Osteoblast (primary cell): ENCODE measurements around the gene NGFR. TPM values are rescaled to one million over a fixed set of nuclear protein-coding genes. Genes with fewer than 3 reads are reported as not detected.
A peak's percentile ranks its signal among the peaks of the same experiment; 100 is the strongest.

Source experiments
- DNase-seq: peaks from one replicate; pipeline ENCODE4 v3.0.0; 2011; ENCODE audit warnings: low spot score, mixed read lengths; ENCODE audit not compliant: insufficient read length; ENCODE audit errors: missing footprints
- H2AFZ ChIP-seq: 2 replicates; pipeline ENCODE4 v1.6.0; 2011; ENCODE audit warnings: mild to moderate bottlenecking, low read length
- H3K27ac ChIP-seq: 2 replicates; pipeline ENCODE4 v1.5.1; 2011; ENCODE audit warnings: mild to moderate bottlenecking, low read depth, low read length, moderate library complexity
- H3K27me3 ChIP-seq: 2 replicates; pipeline ENCODE4 v1.6.0; 2012; ENCODE audit warnings: mild to moderate bottlenecking, control low read depth, inconsistent platforms, low read length, moderate library complexity; ENCODE audit not compliant: insufficient read depth
- H3K36me3 ChIP-seq: 2 replicates; pipeline ENCODE4 v1.5.1; 2011; ENCODE audit warnings: mild to moderate bottlenecking, low read length, control low read depth, moderate library complexity; ENCODE audit not compliant: insufficient read depth
- H3K4me1 ChIP-seq: 2 replicates; pipeline ENCODE4 v1.5.1; 2011; ENCODE audit warnings: mild to moderate bottlenecking, low read length, control low read depth, moderate library complexity; ENCODE audit not compliant: insufficient read depth
- H3K4me2 ChIP-seq: 2 replicates; pipeline ENCODE4 v1.6.0; 2011; ENCODE audit warnings: mild to moderate bottlenecking, low read length; ENCODE audit not compliant: insufficient read depth
- H3K4me3 ChIP-seq: fragments of 200-600 bp; sonication (generic); 3 replicates; pipeline ENCODE4 v1.5.1; 2012; ENCODE audit warnings: mild to moderate bottlenecking, low read length, inconsistent platforms; ENCODE audit not compliant: insufficient read depth
- H3K79me2 ChIP-seq: 2 replicates; pipeline ENCODE4 v1.6.0; 2012; ENCODE audit warnings: mild to moderate bottlenecking, low read length, control low read depth, inconsistent platforms; ENCODE audit not compliant: insufficient read depth
- H3K9me3 ChIP-seq: 2 replicates; pipeline ENCODE4 v1.5.1; 2011; ENCODE audit warnings: low read depth, low read length, control low read depth
- H4K20me1 ChIP-seq: 2 replicates; pipeline ENCODE4 v1.6.0; 2012; ENCODE audit warnings: mild to moderate bottlenecking, low read length, control low read depth; ENCODE audit not compliant: insufficient read depth
- total RNA-seq: library from RNA; depleted of rRNA; stranded (reverse); fragments of >200 nt; gene quantifications from 2 replicates; pipeline ENCODE4 v1.2.3, GENCODE V29; 2012
- TF ChIP-seq, protein P1 (sequence below): IDR thresholded peaks from 2 replicates; pipeline ENCODE4 v1.5.1; 2011; ENCODE audit warnings: mild to moderate bottlenecking, low read depth, low read length, moderate library complexity; ENCODE audit errors: extremely low read depth

Gene NGFR
- total RNA-seq, 1 donor: under 0.01 TPM

DNA sequence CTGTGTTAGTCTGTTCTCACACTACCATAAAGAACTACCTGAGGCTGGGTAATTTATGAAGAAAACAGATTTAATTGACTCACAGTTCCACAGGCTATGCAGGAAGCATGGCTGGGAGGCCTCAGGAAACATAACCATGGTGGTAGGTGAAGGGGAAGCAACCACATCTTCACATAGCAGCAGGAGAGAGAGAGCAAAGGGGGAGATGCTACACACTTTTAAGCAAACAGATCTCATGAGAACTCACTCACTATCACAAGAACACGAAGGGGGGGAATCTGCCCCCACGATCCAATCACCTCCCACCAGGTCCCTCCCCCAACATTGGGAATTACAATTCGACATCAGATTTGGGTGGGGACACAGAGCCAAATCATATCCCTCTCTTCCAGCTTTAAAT is 48.8 kb downstream of the NGFR start:
- DNase-seq: no peak
- Histone ChIP-seq H3K9me3 (no peaks in the 10 kb centered on the region), H4K20me1 (no peaks in the 10 kb centered on the region), H3K27ac (no peak overlapping the region), H3K4me1 (no peaks in the 10 kb centered on the region), H3K27me3 (peaks cover 27% of the 10 kb centered on the region), H3K79me2 (no peaks in the 10 kb centered on the region), H2AFZ (no peak overlapping the region), H3K4me2 (no peak overlapping the region), H3K4me3 (no peak overlapping the region), H3K36me3 (no peaks in the 10 kb centered on the region)
- TF ChIP-seq, protein P1, sequence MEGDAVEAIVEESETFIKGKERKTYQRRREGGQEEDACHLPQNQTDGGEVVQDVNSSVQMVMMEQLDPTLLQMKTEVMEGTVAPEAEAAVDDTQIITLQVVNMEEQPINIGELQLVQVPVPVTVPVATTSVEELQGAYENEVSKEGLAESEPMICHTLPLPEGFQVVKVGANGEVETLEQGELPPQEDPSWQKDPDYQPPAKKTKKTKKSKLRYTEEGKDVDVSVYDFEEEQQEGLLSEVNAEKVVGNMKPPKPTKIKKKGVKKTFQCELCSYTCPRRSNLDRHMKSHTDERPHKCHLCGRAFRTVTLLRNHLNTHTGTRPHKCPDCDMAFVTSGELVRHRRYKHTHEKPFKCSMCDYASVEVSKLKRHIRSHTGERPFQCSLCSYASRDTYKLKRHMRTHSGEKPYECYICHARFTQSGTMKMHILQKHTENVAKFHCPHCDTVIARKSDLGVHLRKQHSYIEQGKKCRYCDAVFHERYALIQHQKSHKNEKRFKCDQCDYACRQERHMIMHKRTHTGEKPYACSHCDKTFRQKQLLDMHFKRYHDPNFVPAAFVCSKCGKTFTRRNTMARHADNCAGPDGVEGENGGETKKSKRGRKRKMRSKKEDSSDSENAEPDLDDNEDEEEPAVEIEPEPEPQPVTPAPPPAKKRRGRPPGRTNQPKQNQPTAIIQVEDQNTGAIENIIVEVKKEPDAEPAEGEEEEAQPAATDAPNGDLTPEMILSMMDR: no peak

DNA sequence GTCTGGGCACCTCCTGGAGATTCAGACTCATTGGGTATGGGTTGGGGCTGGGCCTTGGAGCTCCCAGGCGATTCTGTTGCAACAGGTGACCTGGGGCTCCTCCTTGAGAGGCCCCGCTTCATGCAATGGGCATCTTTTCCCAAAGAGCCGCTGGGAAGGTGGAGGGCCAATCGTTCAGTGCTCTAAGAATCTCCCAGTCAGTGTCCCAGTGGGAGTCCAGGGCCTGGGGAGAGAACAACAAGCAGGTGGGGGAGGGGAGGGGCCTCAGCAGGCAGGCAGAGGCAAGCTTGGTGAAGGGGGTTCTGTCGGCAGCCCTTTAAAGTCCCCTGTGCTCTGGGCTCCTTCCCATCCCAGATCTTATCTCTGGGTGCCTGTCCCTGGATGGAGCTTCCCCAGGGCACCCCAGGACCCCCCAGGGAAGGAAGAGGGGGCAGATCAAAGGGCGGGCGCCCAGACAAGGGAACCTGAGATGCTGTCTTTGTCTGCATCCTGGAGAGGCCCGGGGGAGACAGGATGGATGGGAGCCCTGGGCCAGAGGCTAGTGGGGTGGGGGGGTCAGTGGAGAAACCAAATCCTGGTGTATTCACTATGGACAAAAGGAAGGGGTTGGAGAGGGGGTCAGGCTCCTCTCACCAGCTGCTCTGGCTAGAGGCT is 50.0 kb downstream of the NGFR start:
- no peak for DNase-seq
- H3K36me3 ChIP-seq: no peaks in the 10 kb centered on the region
- H2AFZ ChIP-seq: no peak overlapping the region
- H3K27me3 ChIP-seq: peaks cover 27% of the 10 kb centered on the region
- no peak overlapping the region for H3K4me2 ChIP-seq
- no peaks in the 10 kb centered on the region for H3K4me1 ChIP-seq
- no peaks in the 10 kb centered on the region for H4K20me1 ChIP-seq
- H3K9me3 ChIP-seq: no peaks in the 10 kb centered on the region
- H3K27ac ChIP-seq: no peak overlapping the region
- TF ChIP-seq, protein P1: no peak
- H3K79me2 ChIP-seq: no peaks in the 10 kb centered on the region
- no peak overlapping the region for H3K4me3 ChIP-seq

DNA sequence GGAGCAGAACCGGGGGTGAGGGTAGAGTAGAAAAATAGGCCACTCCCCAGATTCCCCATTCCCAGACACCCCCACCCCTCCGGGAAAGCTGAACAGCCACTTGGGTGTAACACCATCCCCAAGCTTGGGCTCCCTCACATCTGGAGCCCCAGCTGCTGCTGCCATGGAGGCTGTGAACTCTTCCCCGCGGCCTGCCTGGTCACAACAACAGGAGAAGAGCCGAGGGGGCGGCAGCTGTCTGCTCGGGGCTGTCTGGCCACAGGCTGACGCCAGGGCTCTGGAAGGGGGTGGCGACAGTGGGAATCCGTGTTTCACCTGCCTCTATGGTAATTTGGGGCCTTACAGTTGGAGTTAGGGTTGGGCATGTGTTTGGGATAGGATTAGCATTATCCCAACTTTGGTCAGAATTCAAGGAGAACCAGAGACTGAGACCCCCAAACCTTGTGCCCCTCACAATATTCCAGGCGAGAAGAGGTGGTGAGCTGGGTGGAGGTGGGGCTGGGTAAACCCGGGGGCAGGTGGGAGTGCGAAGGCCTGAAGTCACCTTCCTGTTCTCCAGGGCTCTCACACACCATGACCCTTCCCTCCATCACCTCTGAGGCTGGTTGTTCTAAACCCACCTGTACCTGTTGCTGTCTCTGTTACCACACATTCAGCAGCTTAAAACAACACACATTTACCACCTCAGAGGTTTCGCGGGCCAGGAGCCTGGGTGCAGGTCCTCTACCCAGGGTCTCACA is 50.9 kb downstream of the NGFR start:
- no peaks in the 10 kb centered on the region for H4K20me1 ChIP-seq
- no peaks in the 10 kb centered on the region for H3K36me3 ChIP-seq

More for the DNA sequence above, 50.9 kb downstream of the NGFR start:
- TF ChIP-seq, protein P1: no peak
- H3K79me2 ChIP-seq: no peaks in the 10 kb centered on the region
- peaks cover 27% of the 10 kb centered on the region for H3K27me3 ChIP-seq
- H3K4me2 ChIP-seq: no peak overlapping the region
- H2AFZ ChIP-seq: no peak overlapping the region
- H3K4me3 ChIP-seq: no peak overlapping the region
- H3K9me3 ChIP-seq: no peaks in the 10 kb centered on the region
- no peak overlapping the region for H3K27ac ChIP-seq
- H3K4me1 ChIP-seq: no peaks in the 10 kb centered on the region
- DNase-seq: peak; percentile 81
